ENCODE data around the gene COLQ. TPM values are rescaled to one million over a fixed set of nuclear protein-coding genes. Genes with fewer than 3 reads are reported as not detected.
A peak's percentile ranks its signal among the peaks of the same experiment; 100 is the strongest.
"Not testable (repeated sequence)": the region's sequence is repeated elsewhere in the genome, so short reads cannot be mapped to it uniquely, and the experiment has no call there.

COLQ gene
- total and polyA plus RNA-seq, 2 experiments from 2014 or later = 0.32 to 0.93 TPM

DNA sequence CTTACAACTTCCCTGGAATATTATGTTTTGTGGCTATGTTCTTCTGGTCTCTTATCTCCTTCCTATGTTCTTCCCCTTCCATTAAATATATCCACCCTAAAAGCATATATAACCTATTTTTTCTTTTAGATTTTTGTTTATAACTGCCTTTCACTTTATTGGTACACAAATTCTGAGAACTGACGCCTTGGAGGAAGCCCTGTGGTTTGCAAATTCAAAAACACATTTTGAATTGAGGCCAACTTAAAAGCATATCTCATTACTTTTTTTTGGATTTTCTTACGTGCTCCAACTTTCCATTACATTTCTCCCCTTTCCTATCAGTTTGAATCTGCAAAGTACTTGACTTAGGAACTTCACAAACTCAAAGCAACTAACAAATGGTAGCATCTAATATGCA is 15.3 kb upstream of the COLQ start:
- WGBS, 2 experiments (ENCODE audit: low coverage in 1 of 2, low lambda C conversion rate in 2 of 2, missing lambda C conversion rate in 2 of 2) = 65 to 81% methylated on average over 2 of the region's 2 CpGs
- Histone ChIP-seq H3K27ac (no peak overlapping the region), H3K4me2 (ENCODE audit: unreplicated experiment) (no peak overlapping the region), H3K9me3 (ENCODE audit: low read depth) (no peaks in the 10 kb centered on the region), H3K79me2 (ENCODE audit: insufficient read depth) (no peaks in the 10 kb centered on the region), H3F3A (ENCODE audit: insufficient read depth) (no peaks in the 10 kb centered on the region), H2AFZ (no peak overlapping the region), H3K36me3 (ENCODE audit: low read depth) (no peaks in the 10 kb centered on the region), H3K27me3 (replicated peaks; ENCODE audit: insufficient read depth) (no peaks in the 10 kb centered on the region), H3K9me2 (ENCODE audit: insufficient read depth) (no peaks in the 10 kb centered on the region), H3K4me1 (ENCODE audit: insufficient read depth) (no peaks in the 10 kb centered on the region), H4K20me1 (ENCODE audit: insufficient read depth) (no peaks in the 10 kb centered on the region), H3K4me3 (no peak overlapping the region), H3K9ac (no peak overlapping the region)
- TF ChIP-seq EZH2 (IDR thresholded peaks at IDR 0.05; ENCODE audit: insufficient read depth, poor library complexity, severe bottlenecking) (no peak), EZH2phosphoT487 (IDR thresholded peaks at IDR 0.05; ENCODE audit: insufficient read depth, low read depth) (no peak)
- no peak for DNase-seq
- in situ Hi-C loops (cut with MboI) = no loop called here

GRCh38 chr3:15535732-15536131 is 14.2 kb upstream of the COLQ start:
- no peak for TF ChIP-seq EZH2 (IDR thresholded peaks at IDR 0.05; ENCODE audit: insufficient read depth, poor library complexity, severe bottlenecking)
- H3F3A ChIP-seq (ENCODE audit: insufficient read depth) = no peaks in the 10 kb centered on the region
- no peak overlapping the region for H2AFZ ChIP-seq
- no peaks in the 10 kb centered on the region for H4K20me1 ChIP-seq (ENCODE audit: insufficient read depth)
- DNase-seq = peak; percentile 48
- no peaks in the 10 kb centered on the region for H3K79me2 ChIP-seq (ENCODE audit: insufficient read depth)
- H3K9me3 ChIP-seq (ENCODE audit: low read depth) = no peaks in the 10 kb centered on the region
- no peak overlapping the region for H3K27ac ChIP-seq
- no peak overlapping the region for H3K9ac ChIP-seq
- H3K4me1 ChIP-seq (ENCODE audit: insufficient read depth) = no peaks in the 10 kb centered on the region
- WGBS, 2 experiments (ENCODE audit: low coverage in 1 of 2, low lambda C conversion rate in 2 of 2, missing lambda C conversion rate in 2 of 2) = 96 to 100% methylated on average over 1 of the region's 1 CpG
- no peaks in the 10 kb centered on the region for H3K9me2 ChIP-seq (ENCODE audit: insufficient read depth)
- H3K4me3 ChIP-seq = no peak overlapping the region
- no peaks in the 10 kb centered on the region for H3K27me3 ChIP-seq (replicated peaks; ENCODE audit: insufficient read depth)
- in situ Hi-C loops (cut with MboI) = no loop called here
- H3K36me3 ChIP-seq (ENCODE audit: low read depth) = no peaks in the 10 kb centered on the region
- H3K4me2 ChIP-seq (ENCODE audit: unreplicated experiment) = no peak overlapping the region

GRCh38 chr3:15532614-15533013 is 11.1 kb upstream of the COLQ start:
- WGBS, 2 experiments (ENCODE audit: low coverage in 1 of 2, low lambda C conversion rate in 2 of 2, missing lambda C conversion rate in 2 of 2) = 95 to 100% methylated on average over 2 of the region's 2 CpGs
- H4K20me1 ChIP-seq (ENCODE audit: insufficient read depth); H3K9ac ChIP-seq; H3K27ac ChIP-seq; H3F3A ChIP-seq (ENCODE audit: insufficient read depth); in situ Hi-C loops (cut with MboI); H3K4me1 ChIP-seq (ENCODE audit: insufficient read depth); H3K36me3 ChIP-seq (ENCODE audit: low read depth); H3K27me3 ChIP-seq (replicated peaks; ENCODE audit: insufficient read depth); H3K9me2 ChIP-seq (ENCODE audit: insufficient read depth); DNase-seq; H3K4me3 ChIP-seq; H3K4me2 ChIP-seq (ENCODE audit: unreplicated experiment); H3K79me2 ChIP-seq (ENCODE audit: insufficient read depth); H3K9me3 ChIP-seq (ENCODE audit: low read depth); H2AFZ ChIP-seq: not testable (repeated sequence)

DNA sequence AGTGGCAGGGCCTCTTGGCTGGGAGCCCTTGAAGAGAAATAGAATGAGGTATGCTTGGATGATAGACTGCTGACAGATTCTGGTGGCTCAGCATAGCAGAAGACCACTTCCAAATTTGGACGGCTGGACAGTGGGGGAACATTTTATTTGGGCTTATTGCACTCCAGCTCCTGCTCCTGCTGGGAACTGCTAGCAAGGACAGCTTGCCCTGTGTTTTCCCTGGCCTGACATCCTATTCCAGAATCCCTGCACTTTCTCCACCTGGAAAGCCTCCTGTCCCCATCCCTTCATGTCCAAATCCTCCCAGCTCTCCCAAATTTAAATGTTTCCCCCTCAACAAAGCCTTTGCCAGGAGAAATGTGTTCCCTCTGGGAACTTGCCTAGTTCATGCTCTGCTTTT is 9.8 kb upstream of the COLQ start:
- Histone ChIP-seq H3K4me1 (ENCODE audit: insufficient read depth) (no peaks in the 10 kb centered on the region), H3K9me2 (ENCODE audit: insufficient read depth) (no peaks in the 10 kb centered on the region), H3K9me3 (ENCODE audit: low read depth) (no peaks in the 10 kb centered on the region), H3F3A (ENCODE audit: insufficient read depth) (no peaks in the 10 kb centered on the region), H3K27me3 (replicated peaks; ENCODE audit: insufficient read depth) (no peaks in the 10 kb centered on the region), H3K27ac (no peak overlapping the region), H3K4me3 (no peak overlapping the region), H4K20me1 (ENCODE audit: insufficient read depth) (no peaks in the 10 kb centered on the region), H3K36me3 (ENCODE audit: low read depth) (no peaks in the 10 kb centered on the region), H3K79me2 (ENCODE audit: insufficient read depth) (no peaks in the 10 kb centered on the region), H2AFZ (no peak overlapping the region), H3K4me2 (ENCODE audit: unreplicated experiment) (no peak overlapping the region), H3K9ac (no peak overlapping the region)
- 100% methylated on average over 1 of the region's 1 CpG for WGBS, 2 experiments (ENCODE audit: low coverage in 1 of 2, low lambda C conversion rate in 2 of 2, missing lambda C conversion rate in 2 of 2)
- no peak for DNase-seq
- in situ Hi-C loops (cut with MboI) = no loop called here
- TF ChIP-seq EZH2 (IDR thresholded peaks at IDR 0.05; ENCODE audit: insufficient read depth, poor library complexity, severe bottlenecking) (no peak), EZH2phosphoT487 (IDR thresholded peaks at IDR 0.05; ENCODE audit: insufficient read depth, low read depth) (no peak)

DNA sequence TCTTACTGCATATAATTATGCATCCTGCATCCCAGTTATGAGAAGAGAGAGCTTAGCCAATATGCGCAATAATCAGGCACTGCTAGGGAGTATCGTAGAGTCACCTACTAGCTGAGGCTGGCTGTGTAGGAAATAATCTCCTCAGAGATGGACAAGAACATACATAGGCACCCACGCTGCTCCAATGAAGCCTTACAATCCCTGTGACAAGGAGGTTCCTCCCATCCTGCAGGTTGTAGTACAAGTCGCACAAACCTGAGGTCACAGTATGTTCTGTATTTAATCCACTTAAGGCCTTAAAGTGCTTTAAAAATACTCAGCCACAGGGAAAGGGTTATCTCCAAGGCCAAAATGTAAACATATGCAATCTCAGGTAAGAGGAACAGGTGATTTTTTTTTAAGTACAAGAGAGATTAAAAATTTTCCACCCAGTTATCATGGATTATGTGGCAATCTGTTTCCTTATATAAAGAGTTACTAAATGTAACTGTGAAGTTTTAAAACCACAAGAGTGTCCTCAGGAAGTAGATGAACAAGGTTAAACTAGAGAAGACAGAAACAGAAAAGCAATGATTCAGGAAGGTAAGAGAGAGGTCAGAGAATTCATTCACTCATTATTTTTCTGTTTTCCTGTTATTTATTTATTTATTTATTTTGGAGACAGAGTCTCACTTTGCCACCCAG is 7.5 kb upstream of the COLQ start:
- no peak overlapping the region for H3K9ac ChIP-seq
- H3K4me1 ChIP-seq (ENCODE audit: insufficient read depth) = no peaks in the 10 kb centered on the region
- H3F3A ChIP-seq (ENCODE audit: insufficient read depth) = no peaks in the 10 kb centered on the region
- no peaks in the 10 kb centered on the region for H3K79me2 ChIP-seq (ENCODE audit: insufficient read depth)
- no peak for TF ChIP-seq EZH2phosphoT487 (IDR thresholded peaks at IDR 0.05; ENCODE audit: insufficient read depth, low read depth)
- TF ChIP-seq EZH2 (IDR thresholded peaks at IDR 0.05; ENCODE audit: insufficient read depth, poor library complexity, severe bottlenecking) = no peak
- WGBS, 2 experiments (ENCODE audit: low coverage in 1 of 2, low lambda C conversion rate in 2 of 2, missing lambda C conversion rate in 2 of 2) = 96 to 98% methylated on average over 4 of the region's 4 CpGs
- no peaks in the 10 kb centered on the region for H3K36me3 ChIP-seq (ENCODE audit: low read depth)
- no peaks in the 10 kb centered on the region for H3K9me3 ChIP-seq (ENCODE audit: low read depth)
- in situ Hi-C loops (cut with MboI) = no loop called here
- H2AFZ ChIP-seq = no peak overlapping the region
- no peak overlapping the region for H3K4me3 ChIP-seq
- H3K27me3 ChIP-seq (replicated peaks; ENCODE audit: insufficient read depth) = no peaks in the 10 kb centered on the region
- H3K27ac ChIP-seq = no peak overlapping the region
- H3K4me2 ChIP-seq (ENCODE audit: unreplicated experiment) = no peak overlapping the region
- H3K9me2 ChIP-seq (ENCODE audit: insufficient read depth) = no peaks in the 10 kb centered on the region
- no peaks in the 10 kb centered on the region for H4K20me1 ChIP-seq (ENCODE audit: insufficient read depth)
- no peak for DNase-seq
